Measurements from ENCODE around the gene WAC. TPM values are rescaled to one million over a fixed set of nuclear protein-coding genes. Genes with fewer than 3 reads are reported as not detected.

The WAC gene
- total RNA-seq, 3 donors from 2014 or later = 85.7 to 212 (median 111) TPM

GRCh38 chr10:28619455-28619854 lies 86.5 kb downstream of the WAC start:
- no peak overlapping the region for H3K4me3 ChIP-seq
- H3K4me1 ChIP-seq (ENCODE audit: low read depth) = no peaks in the 10 kb centered on the region
- no peak for ATAC-seq
- intact Hi-C loops (cut with DNase I, micrococcal nuclease) = no loop called here
- TF ChIP-seq CTCF (IDR thresholded peaks at IDR 0.05) = no peak
- H3K36me3 ChIP-seq (ENCODE audit: low read depth) = peaks cover 9% of the 10 kb centered on the region
- no peak for DNase-seq
- H3K9me3 ChIP-seq = no peaks in the 10 kb centered on the region

- ATAC-seq (no peak), DNase-seq (no peak)
- no peak overlapping the region for H3K4me3 ChIP-seq
- peaks cover 4% of the 10 kb centered on the region for H3K36me3 ChIP-seq (ENCODE audit: low read depth)
- intact Hi-C loops (cut with DNase I, micrococcal nuclease) = no loop called here
- no peak for TF ChIP-seq CTCF (IDR thresholded peaks at IDR 0.05)
- no peaks in the 10 kb centered on the region for H3K4me1 ChIP-seq (ENCODE audit: low read depth)
- no peaks in the 10 kb centered on the region for H3K9me3 ChIP-seq
Observed at GRCh38 chr10:28620251-28620650, 87.3 kb downstream of the WAC start.

- no peak for TF ChIP-seq CTCF (IDR thresholded peaks at IDR 0.05)
- no peaks in the 10 kb centered on the region for H3K36me3 ChIP-seq (ENCODE audit: low read depth)
- intact Hi-C loops (cut with DNase I, micrococcal nuclease) = no loop called here
- ATAC-seq (no peak), DNase-seq (no peak)
- H3K9me3 ChIP-seq = no peaks in the 10 kb centered on the region
- H3K4me3 ChIP-seq = no peak overlapping the region
- no peaks in the 10 kb centered on the region for H3K4me1 ChIP-seq (ENCODE audit: low read depth)
Observed at GRCh38 chr10:28623483-28623882, 90.6 kb downstream of the WAC start.

- H3K36me3 ChIP-seq (ENCODE audit: low read depth) = no peaks in the 10 kb centered on the region
- intact Hi-C loops (cut with DNase I, micrococcal nuclease) = no loop called here
- no peaks in the 10 kb centered on the region for H3K9me3 ChIP-seq
- no peaks in the 10 kb centered on the region for H3K4me1 ChIP-seq (ENCODE audit: low read depth)
- no peak for TF ChIP-seq CTCF (IDR thresholded peaks at IDR 0.05)
- DNase-seq (no peak), ATAC-seq (no peak)
- no peak overlapping the region for H3K4me3 ChIP-seq
Observed at GRCh38 chr10:28624351-28624750, 91.4 kb downstream of the WAC start.

- TF ChIP-seq CTCF (IDR thresholded peaks at IDR 0.05) = no peak
- H3K9me3 ChIP-seq = no peaks in the 10 kb centered on the region
- no peaks in the 10 kb centered on the region for H3K36me3 ChIP-seq (ENCODE audit: low read depth)
- no peak for ATAC-seq
- no peaks in the 10 kb centered on the region for H3K4me1 ChIP-seq (ENCODE audit: low read depth)
- intact Hi-C loops (cut with DNase I, micrococcal nuclease) = no loop called here
- no peak for DNase-seq
- no peak overlapping the region for H3K4me3 ChIP-seq
Observed at GRCh38 chr10:28627102-28627501, 94.2 kb downstream of the WAC start.

Measured in mucosa of descending colon (tissue), 3 donors.